Measurements from ENCODE around the gene SLC35D1.

- TF ChIP-seq, protein P1, sequence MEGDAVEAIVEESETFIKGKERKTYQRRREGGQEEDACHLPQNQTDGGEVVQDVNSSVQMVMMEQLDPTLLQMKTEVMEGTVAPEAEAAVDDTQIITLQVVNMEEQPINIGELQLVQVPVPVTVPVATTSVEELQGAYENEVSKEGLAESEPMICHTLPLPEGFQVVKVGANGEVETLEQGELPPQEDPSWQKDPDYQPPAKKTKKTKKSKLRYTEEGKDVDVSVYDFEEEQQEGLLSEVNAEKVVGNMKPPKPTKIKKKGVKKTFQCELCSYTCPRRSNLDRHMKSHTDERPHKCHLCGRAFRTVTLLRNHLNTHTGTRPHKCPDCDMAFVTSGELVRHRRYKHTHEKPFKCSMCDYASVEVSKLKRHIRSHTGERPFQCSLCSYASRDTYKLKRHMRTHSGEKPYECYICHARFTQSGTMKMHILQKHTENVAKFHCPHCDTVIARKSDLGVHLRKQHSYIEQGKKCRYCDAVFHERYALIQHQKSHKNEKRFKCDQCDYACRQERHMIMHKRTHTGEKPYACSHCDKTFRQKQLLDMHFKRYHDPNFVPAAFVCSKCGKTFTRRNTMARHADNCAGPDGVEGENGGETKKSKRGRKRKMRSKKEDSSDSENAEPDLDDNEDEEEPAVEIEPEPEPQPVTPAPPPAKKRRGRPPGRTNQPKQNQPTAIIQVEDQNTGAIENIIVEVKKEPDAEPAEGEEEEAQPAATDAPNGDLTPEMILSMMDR (IDR thresholded peaks at IDR 0.05; ENCODE audit: low read depth, low read length): no peak
- TF ChIP-seq EZH2phosphoT487 (IDR thresholded peaks at IDR 0.05; ENCODE audit: low read depth): no peak
These were observed 9.2 kb downstream of the SLC35D1 start for GRCh38 chr1:67044631-67045270.

All from OCI-LY3 (cell line).